ENCODE measurements around the gene RPS23. TPM values are rescaled to one million over a fixed set of nuclear protein-coding genes. Genes with fewer than 3 reads are reported as not detected.

Gene RPS23
- total and polyA plus RNA-seq, 2 experiments from 2014 or later = 2,261 to 3,526 TPM

DNA sequence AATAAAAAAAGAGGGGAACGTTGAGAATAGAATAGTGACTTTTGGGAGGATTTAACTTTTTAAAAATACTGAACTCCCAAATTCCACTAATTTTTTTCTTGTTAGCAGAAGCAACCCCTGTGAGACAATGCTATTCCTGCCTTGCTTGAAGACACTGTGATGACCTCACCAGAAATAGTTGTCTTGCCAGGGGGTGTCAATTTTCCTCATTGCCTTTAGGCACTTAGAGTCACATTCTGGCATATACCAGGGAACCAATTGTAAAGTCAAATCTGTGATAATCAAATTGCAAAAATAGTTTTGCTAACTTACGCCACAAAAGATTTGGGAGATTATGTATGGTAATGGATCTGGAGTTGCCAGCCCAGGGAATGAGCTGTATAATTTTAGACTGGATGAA, 42.8 kb upstream of the RPS23 start:
- Histone ChIP-seq H2AFZ (no peak overlapping the region), H3K4me1 (ENCODE audit: insufficient read depth) (no peaks in the 10 kb centered on the region), H3K4me2 (no peak overlapping the region), H3K27ac (ENCODE audit: low read depth) (no peak overlapping the region), H3K79me2 (replicated peaks; ENCODE audit: insufficient read depth) (no peaks in the 10 kb centered on the region), H3F3A (replicated peaks; ENCODE audit: low read depth) (no peaks in the 10 kb centered on the region), H3K4me3 (no peak overlapping the region), H4K20me1 (replicated peaks; ENCODE audit: insufficient read depth) (no peaks in the 10 kb centered on the region), H3K36me3 (ENCODE audit: insufficient read depth) (no peaks in the 10 kb centered on the region), H3K9me2 (ENCODE audit: insufficient read depth) (0 out of 2 replicates have a peak, but pooled peaks cover 4% of the 10 kb centered on the region), H3K27me3 (ENCODE audit: insufficient read depth) (no peaks in the 10 kb centered on the region)
- H3K36me3 Mint-ChIP-seq (ENCODE audit: low read depth) = no peaks in the 10 kb centered on the region
- ATAC-seq (no peak), DNase-seq (ENCODE audit: low spot score) (no peak)
- no peaks in the 10 kb centered on the region for H3K4me1 Mint-ChIP-seq
- H3K27ac Mint-ChIP-seq = no peak overlapping the region
- TF ChIP-seq NANOG (IDR thresholded peaks at IDR 0.05; ENCODE audit: borderline replicate concordance) (no peak), POLR2AphosphoS5 (IDR thresholded peaks at IDR 0.05; ENCODE audit: low read depth) (no peak), ZNF114 (CRISPR knock-in tag; IDR thresholded peaks at IDR 0.05) (no peak), STAT1 (IDR thresholded peaks at IDR 0.05; ENCODE audit: unreplicated experiment) (no peak), JUNB (IDR thresholded peaks at IDR 0.05; ENCODE audit: unreplicated experiment) (no peak), CREB1 (CRISPR knock-in tag; IDR thresholded peaks at IDR 0.05; ENCODE audit: low read depth) (no peak), ZNF331 (CRISPR knock-in tag; IDR thresholded peaks at IDR 0.05; ENCODE audit: low read depth) (no peak), EZH2 (IDR thresholded peaks at IDR 0.05; ENCODE audit: low read depth, unreplicated experiment) (no peak), EZH2phosphoT487 (IDR thresholded peaks at IDR 0.05; ENCODE audit: unreplicated experiment) (no peak)
- TF ChIP-seq, protein P1, sequence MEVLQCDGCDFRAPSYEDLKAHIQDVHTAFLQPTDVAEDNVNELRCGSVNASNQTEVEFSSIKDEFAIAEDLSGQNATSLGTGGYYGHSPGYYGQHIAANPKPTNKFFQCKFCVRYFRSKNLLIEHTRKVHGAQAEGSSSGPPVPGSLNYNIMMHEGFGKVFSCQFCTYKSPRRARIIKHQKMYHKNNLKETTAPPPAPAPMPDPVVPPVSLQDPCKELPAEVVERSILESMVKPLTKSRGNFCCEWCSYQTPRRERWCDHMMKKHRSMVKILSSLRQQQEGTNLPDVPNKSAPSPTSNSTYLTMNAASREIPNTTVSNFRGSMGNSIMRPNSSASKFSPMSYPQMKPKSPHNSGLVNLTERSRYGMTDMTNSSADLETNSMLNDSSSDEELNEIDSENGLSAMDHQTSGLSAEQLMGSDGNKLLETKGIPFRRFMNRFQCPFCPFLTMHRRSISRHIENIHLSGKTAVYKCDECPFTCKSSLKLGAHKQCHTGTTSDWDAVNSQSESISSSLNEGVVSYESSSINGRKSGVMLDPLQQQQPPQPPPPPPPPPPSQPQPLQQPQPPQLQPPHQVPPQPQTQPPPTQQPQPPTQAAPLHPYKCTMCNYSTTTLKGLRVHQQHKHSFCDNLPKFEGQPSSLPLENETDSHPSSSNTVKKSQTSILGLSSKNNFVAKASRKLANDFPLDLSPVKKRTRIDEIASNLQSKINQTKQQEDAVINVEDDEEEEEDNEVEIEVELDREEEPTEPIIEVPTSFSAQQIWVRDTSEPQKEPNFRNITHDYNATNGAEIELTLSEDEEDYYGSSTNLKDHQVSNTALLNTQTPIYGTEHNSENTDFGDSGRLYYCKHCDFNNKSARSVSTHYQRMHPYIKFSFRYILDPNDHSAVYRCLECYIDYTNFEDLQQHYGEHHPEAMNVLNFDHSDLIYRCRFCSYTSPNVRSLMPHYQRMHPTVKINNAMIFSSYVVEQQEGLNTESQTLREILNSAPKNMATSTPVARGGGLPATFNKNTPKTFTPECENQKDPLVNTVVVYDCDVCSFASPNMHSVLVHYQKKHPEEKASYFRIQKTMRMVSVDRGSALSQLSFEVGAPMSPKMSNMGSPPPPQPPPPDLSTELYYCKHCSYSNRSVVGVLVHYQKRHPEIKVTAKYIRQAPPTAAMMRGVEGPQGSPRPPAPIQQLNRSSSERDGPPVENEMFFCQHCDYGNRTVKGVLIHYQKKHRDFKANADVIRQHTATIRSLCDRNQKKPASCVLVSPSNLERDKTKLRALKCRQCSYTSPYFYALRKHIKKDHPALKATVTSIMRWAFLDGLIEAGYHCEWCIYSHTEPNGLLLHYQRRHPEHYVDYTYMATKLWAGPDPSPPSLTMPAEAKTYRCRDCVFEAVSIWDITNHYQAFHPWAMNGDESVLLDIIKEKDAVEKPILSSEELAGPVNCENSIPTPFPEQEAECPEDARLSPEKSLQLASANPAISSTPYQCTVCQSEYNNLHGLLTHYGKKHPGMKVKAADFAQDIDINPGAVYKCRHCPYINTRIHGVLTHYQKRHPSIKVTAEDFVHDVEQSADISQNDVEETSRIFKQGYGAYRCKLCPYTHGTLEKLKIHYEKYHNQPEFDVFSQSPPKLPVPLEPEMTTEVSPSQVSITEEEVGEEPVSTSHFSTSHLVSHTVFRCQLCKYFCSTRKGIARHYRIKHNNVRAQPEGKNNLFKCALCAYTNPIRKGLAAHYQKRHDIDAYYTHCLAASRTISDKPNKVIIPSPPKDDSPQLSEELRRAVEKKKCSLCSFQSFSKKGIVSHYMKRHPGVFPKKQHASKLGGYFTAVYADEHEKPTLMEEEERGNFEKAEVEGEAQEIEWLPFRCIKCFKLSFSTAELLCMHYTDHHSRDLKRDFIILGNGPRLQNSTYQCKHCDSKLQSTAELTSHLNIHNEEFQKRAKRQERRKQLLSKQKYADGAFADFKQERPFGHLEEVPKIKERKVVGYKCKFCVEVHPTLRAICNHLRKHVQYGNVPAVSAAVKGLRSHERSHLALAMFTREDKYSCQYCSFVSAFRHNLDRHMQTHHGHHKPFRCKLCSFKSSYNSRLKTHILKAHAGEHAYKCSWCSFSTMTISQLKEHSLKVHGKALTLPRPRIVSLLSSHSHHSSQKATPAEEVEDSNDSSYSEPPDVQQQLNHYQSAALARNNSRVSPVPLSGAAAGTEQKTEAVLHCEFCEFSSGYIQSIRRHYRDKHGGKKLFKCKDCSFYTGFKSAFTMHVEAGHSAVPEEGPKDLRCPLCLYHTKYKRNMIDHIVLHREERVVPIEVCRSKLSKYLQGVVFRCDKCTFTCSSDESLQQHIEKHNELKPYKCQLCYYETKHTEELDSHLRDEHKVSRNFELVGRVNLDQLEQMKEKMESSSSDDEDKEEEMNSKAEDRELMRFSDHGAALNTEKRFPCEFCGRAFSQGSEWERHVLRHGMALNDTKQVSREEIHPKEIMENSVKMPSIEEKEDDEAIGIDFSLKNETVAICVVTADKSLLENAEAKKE (CRISPR knock-in tag; IDR thresholded peaks at IDR 0.05) = no peak
- TF ChIP-seq, protein P2, sequence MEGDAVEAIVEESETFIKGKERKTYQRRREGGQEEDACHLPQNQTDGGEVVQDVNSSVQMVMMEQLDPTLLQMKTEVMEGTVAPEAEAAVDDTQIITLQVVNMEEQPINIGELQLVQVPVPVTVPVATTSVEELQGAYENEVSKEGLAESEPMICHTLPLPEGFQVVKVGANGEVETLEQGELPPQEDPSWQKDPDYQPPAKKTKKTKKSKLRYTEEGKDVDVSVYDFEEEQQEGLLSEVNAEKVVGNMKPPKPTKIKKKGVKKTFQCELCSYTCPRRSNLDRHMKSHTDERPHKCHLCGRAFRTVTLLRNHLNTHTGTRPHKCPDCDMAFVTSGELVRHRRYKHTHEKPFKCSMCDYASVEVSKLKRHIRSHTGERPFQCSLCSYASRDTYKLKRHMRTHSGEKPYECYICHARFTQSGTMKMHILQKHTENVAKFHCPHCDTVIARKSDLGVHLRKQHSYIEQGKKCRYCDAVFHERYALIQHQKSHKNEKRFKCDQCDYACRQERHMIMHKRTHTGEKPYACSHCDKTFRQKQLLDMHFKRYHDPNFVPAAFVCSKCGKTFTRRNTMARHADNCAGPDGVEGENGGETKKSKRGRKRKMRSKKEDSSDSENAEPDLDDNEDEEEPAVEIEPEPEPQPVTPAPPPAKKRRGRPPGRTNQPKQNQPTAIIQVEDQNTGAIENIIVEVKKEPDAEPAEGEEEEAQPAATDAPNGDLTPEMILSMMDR (conservative IDR thresholded peaks at IDR 0.05; ENCODE audit: low read depth in 2 of 2) = no peak
- TF ChIP-seq, protein P3, sequence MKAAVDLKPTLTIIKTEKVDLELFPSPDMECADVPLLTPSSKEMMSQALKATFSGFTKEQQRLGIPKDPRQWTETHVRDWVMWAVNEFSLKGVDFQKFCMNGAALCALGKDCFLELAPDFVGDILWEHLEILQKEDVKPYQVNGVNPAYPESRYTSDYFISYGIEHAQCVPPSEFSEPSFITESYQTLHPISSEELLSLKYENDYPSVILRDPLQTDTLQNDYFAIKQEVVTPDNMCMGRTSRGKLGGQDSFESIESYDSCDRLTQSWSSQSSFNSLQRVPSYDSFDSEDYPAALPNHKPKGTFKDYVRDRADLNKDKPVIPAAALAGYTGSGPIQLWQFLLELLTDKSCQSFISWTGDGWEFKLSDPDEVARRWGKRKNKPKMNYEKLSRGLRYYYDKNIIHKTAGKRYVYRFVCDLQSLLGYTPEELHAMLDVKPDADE (IDR thresholded peaks at IDR 0.05) = no peak
- TF ChIP-seq, protein P4, sequence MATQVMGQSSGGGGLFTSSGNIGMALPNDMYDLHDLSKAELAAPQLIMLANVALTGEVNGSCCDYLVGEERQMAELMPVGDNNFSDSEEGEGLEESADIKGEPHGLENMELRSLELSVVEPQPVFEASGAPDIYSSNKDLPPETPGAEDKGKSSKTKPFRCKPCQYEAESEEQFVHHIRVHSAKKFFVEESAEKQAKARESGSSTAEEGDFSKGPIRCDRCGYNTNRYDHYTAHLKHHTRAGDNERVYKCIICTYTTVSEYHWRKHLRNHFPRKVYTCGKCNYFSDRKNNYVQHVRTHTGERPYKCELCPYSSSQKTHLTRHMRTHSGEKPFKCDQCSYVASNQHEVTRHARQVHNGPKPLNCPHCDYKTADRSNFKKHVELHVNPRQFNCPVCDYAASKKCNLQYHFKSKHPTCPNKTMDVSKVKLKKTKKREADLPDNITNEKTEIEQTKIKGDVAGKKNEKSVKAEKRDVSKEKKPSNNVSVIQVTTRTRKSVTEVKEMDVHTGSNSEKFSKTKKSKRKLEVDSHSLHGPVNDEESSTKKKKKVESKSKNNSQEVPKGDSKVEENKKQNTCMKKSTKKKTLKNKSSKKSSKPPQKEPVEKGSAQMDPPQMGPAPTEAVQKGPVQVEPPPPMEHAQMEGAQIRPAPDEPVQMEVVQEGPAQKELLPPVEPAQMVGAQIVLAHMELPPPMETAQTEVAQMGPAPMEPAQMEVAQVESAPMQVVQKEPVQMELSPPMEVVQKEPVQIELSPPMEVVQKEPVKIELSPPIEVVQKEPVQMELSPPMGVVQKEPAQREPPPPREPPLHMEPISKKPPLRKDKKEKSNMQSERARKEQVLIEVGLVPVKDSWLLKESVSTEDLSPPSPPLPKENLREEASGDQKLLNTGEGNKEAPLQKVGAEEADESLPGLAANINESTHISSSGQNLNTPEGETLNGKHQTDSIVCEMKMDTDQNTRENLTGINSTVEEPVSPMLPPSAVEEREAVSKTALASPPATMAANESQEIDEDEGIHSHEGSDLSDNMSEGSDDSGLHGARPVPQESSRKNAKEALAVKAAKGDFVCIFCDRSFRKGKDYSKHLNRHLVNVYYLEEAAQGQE (IDR thresholded peaks at IDR 0.05; ENCODE audit: unreplicated experiment) = no peak
- H3K9me3 Mint-ChIP-seq = no peaks in the 10 kb centered on the region
- H3K4me3 Mint-ChIP-seq = no peak overlapping the region
- H3K27me3 Mint-ChIP-seq (ENCODE audit: insufficient read depth, low read depth, poor library complexity) = peaks cover 3% of the 10 kb centered on the region

All from GM23338 (cell line).